HepG2 (cell line): Measurements from ENCODE around the gene ABHD17B.

Experiments
- ATF3 ChIP-seq: sonication (generic); formaldehyde crosslinking; IDR thresholded peaks from 2 replicates; pipeline ENCODE4 v1.4.0; 2020; ENCODE audit warnings: missing genetic modification reagents
- BRF2 ChIP-seq: sonication (generic); formaldehyde crosslinking; IDR thresholded peaks from 2 replicates; pipeline ENCODE4 v1.8.1; 2022; ENCODE audit warnings: mild to moderate bottlenecking, missing genetic modification reagents
- ELF4 ChIP-seq: sonication (generic); formaldehyde crosslinking; IDR thresholded peaks from 2 replicates; pipeline ENCODE4 v1.5.0; 2020; ENCODE audit warnings: missing genetic modification reagents, mild to moderate bottlenecking, moderate library complexity, borderline replicate concordance
- RERE ChIP-seq: IDR thresholded peaks from 2 replicates; pipeline ENCODE4 v1.6.1; 2016; ENCODE audit warnings: low read depth, missing genetic modification reagents, missing compliant biosample characterization
- SATB2 ChIP-seq: sonication (generic); formaldehyde crosslinking; IDR thresholded peaks from 2 replicates; pipeline ENCODE4 v1.5.0; 2020; ENCODE audit warnings: missing genetic modification reagents
- TCF12 ChIP-seq, 2 experiments: fragments of 450-650 bp in 1 of 2; sonication (generic) in 1 of 2; formaldehyde crosslinking in 1 of 2; IDR thresholded peaks; 2 replicates each; pipeline versions ENCODE4 v1.6.1 to v1.8.0; 2017 to 2022; ENCODE audit warnings: antibody characterized with exemption in 1 of 2, mild to moderate bottlenecking in 1 of 2, missing genetic modification reagents in 1 of 2, moderate library complexity in 1 of 2
- TFAP4 ChIP-seq: sonication (generic); IDR thresholded peaks from 2 replicates; pipeline ENCODE4 v1.6.1; 2016; ENCODE audit warnings: low read depth, borderline replicate concordance
- ZFP37 ChIP-seq: sonication (generic); formaldehyde crosslinking; IDR thresholded peaks from 2 replicates; pipeline ENCODE4 v1.4.0; 2020; ENCODE audit warnings: missing genetic modification reagents, borderline replicate concordance
- TF ChIP-seq, protein P1 (sequence below): sonication (generic); formaldehyde crosslinking; IDR thresholded peaks from 2 replicates; pipeline ENCODE4 v1.5.0; 2020; ENCODE audit warnings: mild to moderate bottlenecking, missing genetic modification reagents, moderate library complexity

GRCh38 chr9:71858812-71859211, 52.2 kb downstream of the ABHD17B start:
- TF ChIP-seq, protein P1, sequence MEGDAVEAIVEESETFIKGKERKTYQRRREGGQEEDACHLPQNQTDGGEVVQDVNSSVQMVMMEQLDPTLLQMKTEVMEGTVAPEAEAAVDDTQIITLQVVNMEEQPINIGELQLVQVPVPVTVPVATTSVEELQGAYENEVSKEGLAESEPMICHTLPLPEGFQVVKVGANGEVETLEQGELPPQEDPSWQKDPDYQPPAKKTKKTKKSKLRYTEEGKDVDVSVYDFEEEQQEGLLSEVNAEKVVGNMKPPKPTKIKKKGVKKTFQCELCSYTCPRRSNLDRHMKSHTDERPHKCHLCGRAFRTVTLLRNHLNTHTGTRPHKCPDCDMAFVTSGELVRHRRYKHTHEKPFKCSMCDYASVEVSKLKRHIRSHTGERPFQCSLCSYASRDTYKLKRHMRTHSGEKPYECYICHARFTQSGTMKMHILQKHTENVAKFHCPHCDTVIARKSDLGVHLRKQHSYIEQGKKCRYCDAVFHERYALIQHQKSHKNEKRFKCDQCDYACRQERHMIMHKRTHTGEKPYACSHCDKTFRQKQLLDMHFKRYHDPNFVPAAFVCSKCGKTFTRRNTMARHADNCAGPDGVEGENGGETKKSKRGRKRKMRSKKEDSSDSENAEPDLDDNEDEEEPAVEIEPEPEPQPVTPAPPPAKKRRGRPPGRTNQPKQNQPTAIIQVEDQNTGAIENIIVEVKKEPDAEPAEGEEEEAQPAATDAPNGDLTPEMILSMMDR (CRISPR knock-in tag), result no peak
- TF ChIP-seq TFAP4, result no peak
- no peak for TF ChIP-seq ELF4 (CRISPR knock-in tag)
- TF ChIP-seq TCF12 (IDR thresholded peaks at IDR 0.05), result no peak
- no peak for TF ChIP-seq TCF12 (CRISPR knock-in tag; IDR thresholded peaks at IDR 0.05)
- no peak for TF ChIP-seq BRF2 (CRISPR knock-in tag)
- TF ChIP-seq SATB2 (CRISPR knock-in tag), result no peak
- TF ChIP-seq ATF3 (CRISPR knock-in tag), result no peak
- no peak for TF ChIP-seq RERE (CRISPR knock-in tag)
- TF ChIP-seq ZFP37 (CRISPR knock-in tag), result no peak
